Left ventricle myocardium inferior (tissue), 1 donor: ENCODE measurements around the gene CACNA1I. TPM values are rescaled to one million over a fixed set of nuclear protein-coding genes. Genes with fewer than 3 reads are reported as not detected.

Experiments
- DNase-seq: peaks from one replicate; pipeline ENCODE4 v3.0.0-alpha.2; 2020
- H3K27ac ChIP-seq: fragments of 200-600 bp; replicated peaks from 2 replicates; pipeline ENCODE4 v1.8.0; 2021
- H3K27me3 ChIP-seq: fragments of 200-600 bp; 2 replicates; pipeline ENCODE4 v1.8.0; 2021; ENCODE audit warnings: low read depth
- H3K36me3 ChIP-seq: fragments of 200-600 bp; 2 replicates; pipeline ENCODE4 v1.8.0; 2021
- H3K4me1 ChIP-seq: fragments of 200-600 bp; 2 replicates; pipeline ENCODE4 v1.8.0; 2021
- H3K4me3 ChIP-seq: fragments of 200-600 bp; 2 replicates; pipeline ENCODE4 v1.8.0; 2021; ENCODE audit warnings: mild to moderate bottlenecking, moderate library complexity
- H3K9me3 ChIP-seq: fragments of 200-600 bp; replicated peaks from 2 replicates; pipeline ENCODE4 v1.8.0; 2021
- intact Hi-C: fragments of 100-400 bp; cut with micrococcal nuclease; formaldehyde crosslinking; loops from one replicate; pipeline ENCODE4 v1.11.0; 2022
- total RNA-seq: library from RNA; stranded (reverse); fragmentation: NEBNext Ultra II Directional; extraction: Animal tissue kit (Norgen Biotek cat#: 25700); gene quantifications from one replicate; pipeline ENCODE4 v1.2.1, GENCODE V29; 2021
- TF ChIP-seq, protein P1 (sequence below): fragments of 200-600 bp; IDR thresholded peaks from 2 replicates; pipeline ENCODE4 v1.8.0; 2021; ENCODE audit warnings: antibody characterized with exemption, mild to moderate bottlenecking, borderline replicate concordance
- donor health status: DM: no; HTN: yes; CAD: no; lungs with severe emphysema.

CACNA1I gene
- total RNA-seq, 1 donor from 2014 or later, result 0.05 TPM

DNA sequence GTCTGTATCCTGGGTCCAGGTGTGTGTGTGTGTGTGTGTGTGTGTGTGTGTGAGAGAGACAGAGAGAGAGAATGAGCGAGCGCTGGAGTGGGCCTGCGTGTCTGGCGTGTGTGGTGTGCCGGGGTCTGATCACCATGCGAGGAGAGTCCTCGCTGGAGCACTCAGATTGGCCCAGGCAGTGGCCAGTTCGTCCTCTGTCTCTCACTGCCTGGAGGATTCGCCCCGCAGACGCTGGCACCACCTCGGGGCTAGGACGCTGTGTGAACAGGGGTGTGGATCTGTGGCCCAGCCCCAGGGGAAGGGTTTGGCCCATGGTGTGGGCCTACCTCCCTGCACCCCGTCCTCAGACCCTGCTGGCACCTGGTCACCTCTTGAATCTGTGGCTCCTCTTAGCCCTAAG is 11.6 kb upstream of the CACNA1I start:
- no peak for DNase-seq
- peaks cover 7% of the 10 kb centered on the region for H3K4me1 ChIP-seq
- intact Hi-C loops, result no loop called here
- H3K9me3 ChIP-seq, result no peaks in the 10 kb centered on the region
- no peak overlapping the region for H3K27ac ChIP-seq
- no peaks in the 10 kb centered on the region for H3K36me3 ChIP-seq
- peaks cover 95% of the 10 kb centered on the region for H3K27me3 ChIP-seq
- H3K4me3 ChIP-seq, result no peak overlapping the region
- TF ChIP-seq, protein P1, sequence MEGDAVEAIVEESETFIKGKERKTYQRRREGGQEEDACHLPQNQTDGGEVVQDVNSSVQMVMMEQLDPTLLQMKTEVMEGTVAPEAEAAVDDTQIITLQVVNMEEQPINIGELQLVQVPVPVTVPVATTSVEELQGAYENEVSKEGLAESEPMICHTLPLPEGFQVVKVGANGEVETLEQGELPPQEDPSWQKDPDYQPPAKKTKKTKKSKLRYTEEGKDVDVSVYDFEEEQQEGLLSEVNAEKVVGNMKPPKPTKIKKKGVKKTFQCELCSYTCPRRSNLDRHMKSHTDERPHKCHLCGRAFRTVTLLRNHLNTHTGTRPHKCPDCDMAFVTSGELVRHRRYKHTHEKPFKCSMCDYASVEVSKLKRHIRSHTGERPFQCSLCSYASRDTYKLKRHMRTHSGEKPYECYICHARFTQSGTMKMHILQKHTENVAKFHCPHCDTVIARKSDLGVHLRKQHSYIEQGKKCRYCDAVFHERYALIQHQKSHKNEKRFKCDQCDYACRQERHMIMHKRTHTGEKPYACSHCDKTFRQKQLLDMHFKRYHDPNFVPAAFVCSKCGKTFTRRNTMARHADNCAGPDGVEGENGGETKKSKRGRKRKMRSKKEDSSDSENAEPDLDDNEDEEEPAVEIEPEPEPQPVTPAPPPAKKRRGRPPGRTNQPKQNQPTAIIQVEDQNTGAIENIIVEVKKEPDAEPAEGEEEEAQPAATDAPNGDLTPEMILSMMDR, result no peak

DNA sequence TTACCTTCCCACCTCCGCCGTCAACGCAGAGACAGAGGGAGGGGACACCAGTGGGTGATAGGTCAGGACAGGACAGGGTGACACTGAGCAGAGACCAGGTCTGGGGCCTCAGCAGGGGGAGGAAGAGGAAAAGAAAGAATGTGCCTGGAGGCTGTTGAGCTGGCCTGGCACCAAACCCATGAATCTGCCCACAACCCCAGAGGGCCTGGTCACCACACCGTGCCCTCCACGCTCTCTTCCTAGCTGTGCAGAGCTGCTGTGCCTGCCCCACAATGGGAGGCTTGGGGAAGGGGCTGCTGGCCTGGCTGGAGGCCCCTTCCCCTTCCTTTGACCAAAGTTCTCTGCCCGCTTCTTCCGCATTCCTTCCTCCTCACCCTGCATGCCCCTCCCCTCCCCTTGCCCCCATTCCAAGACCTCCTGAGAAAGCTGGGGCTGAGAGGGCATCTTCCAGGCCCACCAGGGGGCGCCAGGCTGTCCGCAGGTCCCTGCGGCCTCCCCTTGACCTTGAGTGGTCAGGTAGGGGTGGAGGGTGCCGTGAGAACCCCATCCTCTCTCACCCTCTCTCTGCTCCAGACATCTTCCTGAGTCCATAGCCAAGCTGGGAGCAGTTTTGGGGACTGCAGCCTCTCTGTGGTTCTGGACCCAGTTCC is 11.0 kb upstream of the CACNA1I start:
- DNase-seq, result no peak
- Histone ChIP-seq H3K9me3 (no peaks in the 10 kb centered on the region), H3K27me3 (peaks cover 95% of the 10 kb centered on the region), H3K36me3 (no peaks in the 10 kb centered on the region), H3K27ac (no peak overlapping the region), H3K4me3 (no peak overlapping the region), H3K4me1 (peaks cover 7% of the 10 kb centered on the region)
- intact Hi-C loops, result no loop called here
- TF ChIP-seq, protein P1, result peak; percentile 44

DNA sequence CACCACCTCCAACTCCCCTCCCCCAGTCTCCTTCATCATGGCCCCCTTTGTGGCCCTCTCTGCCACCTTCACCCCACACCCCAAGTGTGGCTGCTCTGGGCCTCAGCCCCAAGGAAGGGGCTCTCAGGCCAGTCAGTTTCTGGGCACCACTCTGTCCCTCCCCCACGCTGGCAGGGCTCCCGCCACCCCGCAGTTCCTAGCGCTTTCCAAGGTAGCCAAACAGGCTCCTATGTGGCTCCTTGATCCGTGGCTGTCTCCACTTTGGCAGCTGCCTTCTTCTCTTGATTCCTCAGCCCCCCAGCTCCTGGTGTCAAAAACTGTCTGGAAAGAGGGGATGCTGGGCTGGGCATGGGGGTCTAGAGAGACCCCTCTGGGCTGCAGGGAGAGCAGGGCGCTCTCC is 10.4 kb upstream of the CACNA1I start:
- peaks cover 7% of the 10 kb centered on the region for H3K4me1 ChIP-seq
- intact Hi-C loops, result no loop called here

DNA sequence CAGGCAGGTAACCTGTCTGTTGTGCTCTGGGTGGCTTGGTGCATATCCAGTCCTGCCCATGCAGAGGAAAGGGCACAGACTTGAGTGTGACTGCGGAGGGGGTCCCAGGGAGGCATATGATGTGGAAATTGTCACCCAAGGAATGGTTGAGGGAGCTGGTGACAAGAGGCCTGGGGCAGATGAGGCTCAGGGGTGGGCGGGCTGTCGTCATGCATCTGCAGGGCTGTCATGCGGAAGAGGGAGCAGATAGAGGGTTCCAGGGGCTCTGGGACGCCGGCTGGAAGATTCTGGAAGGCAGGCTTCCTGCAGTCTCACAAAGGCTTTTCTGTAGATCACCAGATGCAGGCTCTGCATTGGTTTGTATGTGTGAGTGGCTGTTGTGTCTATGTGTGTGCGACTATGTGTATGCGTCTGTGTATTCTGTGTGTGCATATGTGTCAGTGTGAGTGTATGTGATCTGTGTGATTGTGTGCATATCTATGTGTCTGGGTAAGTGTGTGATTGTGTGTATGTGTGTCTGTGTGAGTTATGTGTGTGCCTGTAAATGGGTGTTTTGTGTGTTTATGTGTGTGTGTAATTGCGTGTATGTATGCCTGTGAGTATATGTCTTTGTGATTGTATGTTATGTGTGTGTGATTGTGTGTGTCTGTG is 7.6 kb upstream of the CACNA1I start:
- H3K27me3 ChIP-seq, result peaks cover 89% of the 10 kb centered on the region
- intact Hi-C loops, result no loop called here
- H3K9me3 ChIP-seq, result no peaks in the 10 kb centered on the region
- H3K27ac ChIP-seq, result no peak overlapping the region
- TF ChIP-seq, protein P1, result no peak
- no peak overlapping the region for H3K4me3 ChIP-seq
- DNase-seq, result no peak
- no peaks in the 10 kb centered on the region for H3K36me3 ChIP-seq
- H3K4me1 ChIP-seq, result peaks cover 5% of the 10 kb centered on the region

More for the DNA sequence above, 10.4 kb upstream of the CACNA1I start:
- Histone ChIP-seq H3K36me3 (no peaks in the 10 kb centered on the region), H3K27me3 (peaks cover 99% of the 10 kb centered on the region), H3K27ac (no peak overlapping the region), H3K4me3 (no peak overlapping the region), H3K9me3 (no peaks in the 10 kb centered on the region)
- TF ChIP-seq, protein P1, result no peak
- DNase-seq, result no peak

DNA sequence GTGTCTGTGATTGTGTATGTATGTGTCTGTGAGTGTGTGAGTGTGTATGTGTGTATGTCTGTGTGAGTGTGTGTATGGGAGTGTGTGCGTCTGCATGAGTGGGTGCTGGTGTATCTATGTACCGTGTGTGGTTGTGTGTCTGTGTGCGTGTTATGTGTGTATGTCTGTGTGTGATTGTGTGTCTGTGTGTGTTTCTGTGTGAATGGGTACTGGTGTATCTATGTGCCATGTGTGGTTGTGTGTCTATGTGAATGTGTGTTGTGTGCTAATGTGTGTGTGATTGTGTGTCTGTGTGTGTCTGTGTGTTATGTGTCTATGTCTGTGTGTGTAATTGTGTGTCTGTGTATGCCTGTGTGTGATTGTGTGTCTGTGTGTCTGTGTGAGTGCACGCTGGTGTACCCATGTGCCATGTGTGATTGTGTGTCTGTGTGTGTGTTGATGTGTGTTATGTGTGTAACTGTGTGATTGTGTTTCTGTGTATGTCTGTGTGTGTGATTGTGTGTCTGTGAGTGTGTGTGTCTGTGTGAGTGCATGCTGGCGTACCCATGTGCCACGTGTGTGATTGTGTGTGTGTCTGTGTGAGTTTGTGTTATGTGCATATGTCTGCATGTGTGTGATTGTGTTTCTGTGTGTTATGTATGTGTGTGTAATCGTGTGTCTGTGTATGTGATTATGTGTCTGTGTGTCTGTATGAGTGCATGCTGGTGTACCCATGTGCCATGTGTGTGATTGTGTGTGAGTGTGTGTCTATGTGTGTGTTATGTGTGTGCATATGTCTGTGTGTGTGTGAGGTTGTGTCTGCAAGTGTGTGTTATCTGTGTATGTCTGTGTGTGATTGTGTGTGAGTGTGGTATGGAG is 6.8 kb upstream of the CACNA1I start:
- Histone ChIP-seq H3K9me3 (no peaks in the 10 kb centered on the region), H3K27ac (no peak overlapping the region), H3K27me3 (peaks cover 87% of the 10 kb centered on the region), H3K4me3 (no peak overlapping the region), H3K4me1 (no peaks in the 10 kb centered on the region), H3K36me3 (no peaks in the 10 kb centered on the region)
- DNase-seq, result no peak
- intact Hi-C loops, result no loop called here
- TF ChIP-seq, protein P1, result no peak
